ENCODE results near the gene UTF1. TPM values are rescaled to one million over a fixed set of nuclear protein-coding genes. Genes with fewer than 3 reads are reported as not detected.
A peak's percentile ranks its signal among the peaks of the same experiment; 100 is the strongest.
"Not testable (repeated sequence)": the region's sequence is repeated elsewhere in the genome, so short reads cannot be mapped to it uniquely, and the experiment has no call there.

UTF1 gene
- total RNA-seq, 1 donor from 2014 or later: 0.16 TPM

DNA sequence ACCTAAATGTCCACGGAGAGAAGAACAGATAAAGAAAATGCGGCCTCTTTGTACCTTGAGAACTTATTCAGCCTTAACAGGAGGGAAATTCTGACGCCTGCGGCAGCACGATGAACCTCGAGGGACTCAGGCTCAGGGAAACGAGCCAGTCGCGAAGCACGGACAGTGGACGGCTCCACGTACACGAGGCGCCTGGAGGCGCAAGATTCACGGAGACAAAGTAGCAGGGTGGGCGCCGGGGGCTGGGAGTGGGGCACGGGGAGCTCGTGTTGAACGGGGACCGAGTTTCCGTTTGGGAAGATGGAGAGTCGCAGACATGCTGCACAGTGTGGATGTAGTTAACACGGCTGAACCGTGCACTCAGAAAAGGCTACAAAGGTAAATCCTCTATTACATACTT, 13.2 kb upstream of the UTF1 start:
- Mint-ChIP-seq H3K36me3 (ENCODE audit: low read depth) (no peaks in the 10 kb centered on the region), H3K4me1 (ENCODE audit: low read depth) (no peaks in the 10 kb centered on the region), H3K27me3 (ENCODE audit: low read depth) (peaks cover 4% of the 10 kb centered on the region), H3K9me3 (no peaks in the 10 kb centered on the region), H3K4me3 (ENCODE audit: low read depth) (no peak overlapping the region), H3K27ac (no peak overlapping the region)
- no peak for DNase-seq (ENCODE audit: low spot score)
- intact Hi-C loops (cut with micrococcal nuclease): no loop called here

- no peak overlapping the region for H3K27ac Mint-ChIP-seq
- peaks cover 4% of the 10 kb centered on the region for H3K27me3 Mint-ChIP-seq (ENCODE audit: low read depth)
- no peaks in the 10 kb centered on the region for H3K4me1 Mint-ChIP-seq (ENCODE audit: low read depth)
- DNase-seq (ENCODE audit: low spot score): no peak
- no peaks in the 10 kb centered on the region for H3K36me3 Mint-ChIP-seq (ENCODE audit: low read depth)
- no peak overlapping the region for H3K4me3 Mint-ChIP-seq (ENCODE audit: low read depth)
- intact Hi-C loops (cut with micrococcal nuclease): no loop called here
- H3K9me3 Mint-ChIP-seq: no peaks in the 10 kb centered on the region
Observed at GRCh38 chr10:133217800-133218589, 12.0 kb upstream of the UTF1 start.

DNA sequence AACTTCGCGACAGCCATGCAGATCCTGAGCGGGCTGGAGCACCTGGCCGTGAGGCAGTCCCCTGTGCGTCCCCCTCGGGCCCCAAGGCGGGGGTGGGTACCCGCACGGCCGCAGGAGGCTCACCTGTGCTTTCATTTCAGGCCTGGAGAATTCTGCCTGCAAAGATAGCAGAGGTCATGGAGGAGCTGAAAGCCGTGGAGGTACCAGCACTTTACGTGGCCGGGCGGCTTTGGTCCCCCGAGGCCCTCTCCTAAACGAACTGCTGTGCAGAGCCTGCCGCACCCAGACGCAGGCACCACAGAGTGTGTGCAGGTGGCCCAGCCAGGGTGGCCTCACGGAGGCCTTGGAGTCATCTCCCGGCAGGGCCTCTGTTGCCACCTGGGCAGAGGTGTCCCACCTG, 11.1 kb upstream of the UTF1 start:
- DNase-seq (ENCODE audit: low spot score): no peak
- no peaks in the 10 kb centered on the region for H3K9me3 Mint-ChIP-seq
- intact Hi-C loops (cut with micrococcal nuclease): no loop called here
- H3K36me3 Mint-ChIP-seq (ENCODE audit: low read depth): no peaks in the 10 kb centered on the region
- H3K27ac Mint-ChIP-seq: no peak overlapping the region
- H3K4me1 Mint-ChIP-seq (ENCODE audit: low read depth): no peaks in the 10 kb centered on the region
- no peak overlapping the region for H3K4me3 Mint-ChIP-seq (ENCODE audit: low read depth)
- H3K27me3 Mint-ChIP-seq (ENCODE audit: low read depth): peaks cover 4% of the 10 kb centered on the region

GRCh38 chr10:133219782-133220181, 10.2 kb upstream of the UTF1 start:
- intact Hi-C loops (cut with micrococcal nuclease): loop anchor here (10.0 kb wide), 1 partner anchor 75 kb away; no protein-coding TSS in a partner anchor
- Mint-ChIP-seq H3K4me1 (ENCODE audit: low read depth) (no peaks in the 10 kb centered on the region), H3K9me3 (no peaks in the 10 kb centered on the region), H3K27ac (no peak overlapping the region), H3K4me3 (ENCODE audit: low read depth) (no peak overlapping the region), H3K36me3 (ENCODE audit: low read depth) (no peaks in the 10 kb centered on the region), H3K27me3 (ENCODE audit: low read depth) (peaks cover 4% of the 10 kb centered on the region)
- no peak for DNase-seq (ENCODE audit: low spot score)

DNA sequence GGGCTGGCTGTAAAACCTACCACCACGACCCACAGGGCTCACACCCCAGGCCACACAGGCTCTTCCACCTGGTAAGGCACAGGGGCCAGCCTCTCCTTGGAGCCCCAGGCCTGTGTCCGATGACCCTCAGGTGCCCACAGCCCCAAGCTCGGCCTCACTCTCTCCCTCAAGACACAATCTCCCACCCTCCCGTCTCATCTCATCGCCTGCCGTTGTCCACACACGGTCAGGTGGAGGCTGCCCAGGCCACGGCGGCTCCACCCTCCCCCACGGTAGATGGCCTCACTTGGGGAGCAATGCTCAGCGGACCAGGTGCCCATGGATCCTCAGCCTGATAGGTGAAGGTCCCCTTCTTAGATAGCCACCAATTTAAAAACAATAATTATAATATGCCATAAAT, 8.7 kb upstream of the UTF1 start:
- Mint-ChIP-seq H3K9me3 (no peaks in the 10 kb centered on the region), H3K27ac (no peak overlapping the region), H3K4me1 (ENCODE audit: low read depth) (peaks cover 11% of the 10 kb centered on the region), H3K27me3 (ENCODE audit: low read depth) (peaks cover 4% of the 10 kb centered on the region), H3K4me3 (ENCODE audit: low read depth) (no peak overlapping the region), H3K36me3 (ENCODE audit: low read depth) (no peaks in the 10 kb centered on the region)
- DNase-seq (ENCODE audit: low spot score): no peak
- intact Hi-C loops (cut with micrococcal nuclease): loop anchor here (10.0 kb wide), 1 partner anchor 77 kb away; no protein-coding TSS in a partner anchor

DNA sequence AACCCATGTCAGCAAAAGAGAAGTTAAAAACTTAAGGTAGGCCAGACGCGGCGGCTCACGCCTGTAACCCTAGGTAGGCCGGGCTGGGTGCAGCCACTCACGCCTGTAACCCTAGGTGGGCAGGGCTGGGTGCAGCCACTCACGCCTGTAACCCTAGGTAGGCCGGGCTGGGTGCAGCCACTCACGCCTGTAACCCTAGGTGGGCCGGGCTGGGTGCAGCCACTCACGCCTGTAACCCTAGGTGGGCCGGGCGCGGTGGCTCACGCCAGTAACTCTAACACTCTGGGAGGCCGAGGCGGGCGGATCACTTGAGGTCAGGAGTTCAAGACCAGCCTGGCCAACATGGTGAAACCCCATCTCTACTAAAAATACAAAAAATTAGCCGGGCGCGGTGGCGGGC, 8.3 kb upstream of the UTF1 start:
- not testable (repeated sequence) for H3K27ac Mint-ChIP-seq; H3K27me3 Mint-ChIP-seq (ENCODE audit: low read depth); H3K36me3 Mint-ChIP-seq (ENCODE audit: low read depth); H3K4me3 Mint-ChIP-seq (ENCODE audit: low read depth); DNase-seq (ENCODE audit: low spot score); H3K9me3 Mint-ChIP-seq
- intact Hi-C loops (cut with micrococcal nuclease): loop anchor here (10.0 kb wide), 1 partner anchor 77 kb away; no protein-coding TSS in a partner anchor
- H3K4me1 Mint-ChIP-seq (ENCODE audit: low read depth): peaks cover 16% of the 10 kb centered on the region

GRCh38 chr10:133224076-133224475, 5.9 kb upstream of the UTF1 start:
- Mint-ChIP-seq H3K4me3 (ENCODE audit: low read depth) (no peak overlapping the region), H3K27ac (no peak overlapping the region), H3K9me3 (no peaks in the 10 kb centered on the region), H3K27me3 (ENCODE audit: low read depth) (peaks cover 18% of the 10 kb centered on the region), H3K36me3 (ENCODE audit: low read depth) (no peaks in the 10 kb centered on the region), H3K4me1 (ENCODE audit: low read depth) (peaks cover 19% of the 10 kb centered on the region)
- intact Hi-C loops (cut with micrococcal nuclease): loop anchor here (10.0 kb wide), 1 partner anchor 79 kb away; no protein-coding TSS in a partner anchor
- DNase-seq (ENCODE audit: low spot score): no peak

- Mint-ChIP-seq H3K9me3 (no peaks in the 10 kb centered on the region), H3K27me3 (ENCODE audit: low read depth) (peaks cover 24% of the 10 kb centered on the region), H3K4me3 (ENCODE audit: low read depth) (peak overlapping the region; percentile 33), H3K4me1 (ENCODE audit: low read depth) (peaks cover 19% of the 10 kb centered on the region), H3K27ac (no peak overlapping the region), H3K36me3 (ENCODE audit: low read depth) (no peaks in the 10 kb centered on the region)
- intact Hi-C loops (cut with micrococcal nuclease): loop anchor here (5.0 to 10.0 kb wide), 2 partner anchors 63 to 80 kb away; partner anchors contain the start of gene KNDC1
- no peak for DNase-seq (ENCODE audit: low spot score)
Observed at GRCh38 chr10:133224756-133225372, 5.2 kb upstream of the UTF1 start.

GRCh38 chr10:133225707-133226191, 4.3 kb upstream of the UTF1 start:
- intact Hi-C loops (cut with micrococcal nuclease): loop anchor here (5.0 to 10.0 kb wide), 2 partner anchors 63 to 81 kb away; partner anchors contain the start of gene KNDC1
- Mint-ChIP-seq H3K4me3 (ENCODE audit: low read depth) (peak overlapping the region; percentile 53), H3K9me3 (no peaks in the 10 kb centered on the region), H3K36me3 (ENCODE audit: low read depth) (no peaks in the 10 kb centered on the region), H3K4me1 (ENCODE audit: low read depth) (peaks cover 19% of the 10 kb centered on the region), H3K27me3 (ENCODE audit: low read depth) (peaks cover 24% of the 10 kb centered on the region), H3K27ac (peak overlapping the region; percentile 62)
- no peak for DNase-seq (ENCODE audit: low spot score)

- intact Hi-C loops (cut with micrococcal nuclease): loop anchor here (5.0 to 10.0 kb wide), 2 partner anchors 64 to 82 kb away; partner anchors contain the start of gene KNDC1
- H3K27ac Mint-ChIP-seq: peak overlapping the region; percentile 55
Observed at GRCh38 chr10:133226251-133226808, 3.7 kb upstream of the UTF1 start.

GRCh38 chr10:133227256-133227655, 2.8 kb upstream of the UTF1 start:
- DNase-seq (ENCODE audit: low spot score): no peak
- no peak overlapping the region for H3K27ac Mint-ChIP-seq
- peaks cover 19% of the 10 kb centered on the region for H3K4me1 Mint-ChIP-seq (ENCODE audit: low read depth)
- intact Hi-C loops (cut with micrococcal nuclease): loop anchor here (5.0 to 10.0 kb wide), 2 partner anchors 65 to 82 kb away; partner anchors contain the start of gene KNDC1
- H3K4me3 Mint-ChIP-seq (ENCODE audit: low read depth): no peak overlapping the region
- peaks cover 29% of the 10 kb centered on the region for H3K27me3 Mint-ChIP-seq (ENCODE audit: low read depth)
- no peaks in the 10 kb centered on the region for H3K9me3 Mint-ChIP-seq
- H3K36me3 Mint-ChIP-seq (ENCODE audit: low read depth): no peaks in the 10 kb centered on the region

More at GRCh38 chr10:133226251-133226808, 3.7 kb upstream of the UTF1 start:
- Mint-ChIP-seq H3K27me3 (ENCODE audit: low read depth) (peaks cover 21% of the 10 kb centered on the region), H3K4me1 (ENCODE audit: low read depth) (peaks cover 19% of the 10 kb centered on the region), H3K4me3 (ENCODE audit: low read depth) (peak overlapping the region; percentile 53), H3K9me3 (no peaks in the 10 kb centered on the region), H3K36me3 (ENCODE audit: low read depth) (no peaks in the 10 kb centered on the region)
- no peak for DNase-seq (ENCODE audit: low spot score)

GRCh38 chr10:133229265-133230043, 563 bp upstream of the UTF1 start:
- Mint-ChIP-seq H3K27ac (no peak overlapping the region), H3K36me3 (ENCODE audit: low read depth) (no peaks in the 10 kb centered on the region), H3K4me3 (ENCODE audit: low read depth) (no peak overlapping the region), H3K9me3 (no peaks in the 10 kb centered on the region), H3K27me3 (ENCODE audit: low read depth) (peaks cover 47% of the 10 kb centered on the region), H3K4me1 (ENCODE audit: low read depth) (peaks cover 19% of the 10 kb centered on the region)
- intact Hi-C loops (cut with micrococcal nuclease): loop anchor here (5.0 to 10.0 kb wide), 4 partner anchors 67 to 445 kb away; partner anchors contain the start of genes KNDC1 and NKX6-2
- no peak for DNase-seq (ENCODE audit: low spot score)

Measured in activated T-helper 2 cell treated with anti-CD3 and anti-CD28 coated beads, Interferon-gamma antibody, Interleukin-2, Interleukin-4, amounts not matched to agents 10 μg/mL and 5 μg/mL and 100 μg/mL, durations not matched to agents 14 hours and 24 hours and 36 hours (primary cell).